HG03442 (cell line): ENCODE data around the gene HHEX.
"Not testable (repeated sequence)": the region's sequence is repeated elsewhere in the genome, so short reads cannot be mapped to it uniquely, and the experiment has no call there.

Experiments
- ATAC-seq: cut with Tn5 transposase; IDR thresholded peaks from one replicate; pipeline ENCODE4 v1.9.1; 2021; ENCODE audit warnings: mild to moderate bottlenecking, moderate library complexity; ENCODE audit not compliant: unreplicated experiment

HHEX gene

DNA sequence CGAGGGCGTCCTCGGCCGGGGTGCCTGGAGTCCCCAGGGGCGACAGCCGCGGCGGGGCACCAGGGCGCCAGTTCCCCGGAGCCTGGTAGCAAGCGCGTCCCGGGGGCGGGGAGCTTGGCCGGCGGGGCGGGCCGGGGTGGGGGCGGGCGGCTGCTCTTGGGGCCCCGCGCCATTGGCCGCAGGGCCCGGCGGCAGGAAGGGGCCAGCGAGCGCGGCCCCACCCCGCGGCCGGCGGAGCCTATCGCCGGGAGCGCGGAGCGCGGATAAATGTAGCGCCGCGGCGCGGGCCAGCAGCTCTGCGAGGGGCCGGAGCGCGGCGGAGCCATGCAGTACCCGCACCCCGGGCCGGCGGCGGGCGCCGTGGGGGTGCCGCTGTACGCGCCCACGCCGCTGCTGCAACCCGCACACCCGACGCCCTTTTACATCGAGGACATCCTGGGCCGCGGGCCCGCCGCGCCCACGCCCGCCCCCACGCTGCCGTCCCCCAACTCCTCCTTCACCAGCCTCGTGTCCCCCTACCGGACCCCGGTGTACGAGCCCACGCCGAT is at the start of gene HHEX:
HHEX (plus strand) TSS at position 293 of the 548 bp plus-strand sequence; CDS start at position 325, 32 bp downstream.
- peak; percentile 46 for ATAC-seq

DNA sequence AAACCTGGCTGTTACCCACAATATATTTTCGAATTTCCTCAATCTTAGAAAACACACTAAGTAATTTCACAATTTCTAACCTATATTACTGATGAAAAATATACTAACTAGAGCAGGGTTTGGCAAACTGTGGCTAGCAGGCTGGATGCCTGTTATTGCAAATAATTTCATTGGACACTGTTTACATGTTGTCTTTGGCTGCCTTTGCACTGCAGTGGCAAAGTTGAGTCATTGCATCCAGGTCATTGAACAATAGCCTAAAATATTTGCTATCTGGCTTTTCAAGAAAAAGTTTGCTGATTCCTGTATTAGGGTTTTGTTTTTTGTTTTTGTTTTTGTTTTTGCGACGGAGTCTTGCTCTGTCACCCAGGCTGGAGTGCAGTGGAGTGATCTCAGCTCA is 49.6 kb upstream of the HHEX start:
- ATAC-seq = no peak

DNA sequence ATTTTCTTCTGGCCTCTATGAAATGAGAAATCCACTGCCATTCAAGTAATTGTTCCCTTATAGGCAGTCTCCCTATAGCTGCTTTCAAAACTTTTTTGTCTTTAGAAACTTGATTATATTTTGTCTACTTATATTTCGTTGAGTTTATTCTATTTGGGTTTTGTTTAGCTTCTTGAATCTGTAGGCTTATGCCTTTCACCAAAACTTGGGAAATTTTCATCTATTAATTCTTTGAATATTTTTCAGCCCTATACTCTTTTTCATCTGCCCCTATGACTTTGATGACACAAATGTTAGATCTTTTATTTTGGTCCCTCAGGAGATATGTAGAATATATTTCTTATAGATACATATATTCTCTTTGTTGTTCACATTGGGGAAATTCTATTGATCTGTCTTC is 48.3 kb upstream of the HHEX start:
- ATAC-seq = no peak

DNA sequence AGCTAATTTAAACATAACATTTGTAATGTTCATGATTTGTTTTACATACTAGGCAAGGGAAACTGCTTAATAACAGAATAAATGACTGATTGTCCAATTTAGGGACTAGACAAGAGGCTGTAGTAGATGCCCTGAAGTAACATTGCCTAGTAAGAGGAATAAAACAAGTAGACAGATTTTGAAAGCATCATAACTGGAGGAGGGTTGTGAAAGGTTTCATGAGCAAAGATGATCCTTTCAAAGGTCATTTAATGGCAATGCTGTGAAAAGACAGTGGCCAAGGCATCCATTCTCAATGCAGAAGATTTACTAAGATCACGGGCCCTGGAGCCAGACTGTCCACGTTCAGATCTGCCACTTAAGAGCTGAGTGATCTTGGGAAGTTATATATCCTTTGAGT is 44.8 kb upstream of the HHEX start:
- ATAC-seq = no peak

DNA sequence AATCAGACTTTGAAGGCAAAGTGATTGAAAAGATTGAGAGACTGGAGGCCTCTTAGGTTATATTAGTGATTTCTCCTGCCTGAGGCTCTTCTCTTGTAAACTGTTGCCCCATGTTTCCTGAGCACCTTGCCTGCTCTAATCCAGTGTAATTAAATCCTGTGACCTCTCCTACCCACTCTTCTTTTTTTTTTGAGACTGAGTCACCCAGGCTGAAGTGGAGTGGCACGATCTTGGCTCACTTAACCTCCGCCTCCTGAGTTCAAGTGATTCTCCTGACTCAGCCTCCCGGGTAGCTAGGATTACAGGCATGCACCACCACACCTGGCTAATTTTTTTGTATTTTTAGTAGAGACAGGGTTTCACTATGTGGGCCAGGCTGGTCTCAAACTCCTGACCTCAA is 38.9 kb upstream of the HHEX start:
- ATAC-seq = not testable (repeated sequence)

DNA sequence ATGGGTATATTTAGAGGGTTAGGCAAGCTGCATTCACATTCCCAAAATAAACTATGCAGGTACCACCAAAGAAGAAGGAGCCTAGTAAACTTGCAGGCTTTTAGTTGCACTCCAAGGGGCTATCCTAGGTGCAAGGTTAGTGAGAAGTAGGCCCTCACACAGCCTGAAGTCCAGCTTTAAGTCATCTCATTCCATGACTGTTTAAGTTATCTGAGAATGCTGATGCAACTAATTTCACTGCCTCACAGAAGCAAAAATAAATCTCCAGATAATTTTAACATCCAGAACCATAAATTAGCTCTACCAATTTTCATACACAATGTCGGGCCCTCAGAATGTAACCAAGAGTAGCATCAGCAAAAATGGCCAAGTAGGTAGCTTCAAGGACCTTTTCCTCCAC is 34.3 kb upstream of the HHEX start:
- no peak for ATAC-seq

DNA sequence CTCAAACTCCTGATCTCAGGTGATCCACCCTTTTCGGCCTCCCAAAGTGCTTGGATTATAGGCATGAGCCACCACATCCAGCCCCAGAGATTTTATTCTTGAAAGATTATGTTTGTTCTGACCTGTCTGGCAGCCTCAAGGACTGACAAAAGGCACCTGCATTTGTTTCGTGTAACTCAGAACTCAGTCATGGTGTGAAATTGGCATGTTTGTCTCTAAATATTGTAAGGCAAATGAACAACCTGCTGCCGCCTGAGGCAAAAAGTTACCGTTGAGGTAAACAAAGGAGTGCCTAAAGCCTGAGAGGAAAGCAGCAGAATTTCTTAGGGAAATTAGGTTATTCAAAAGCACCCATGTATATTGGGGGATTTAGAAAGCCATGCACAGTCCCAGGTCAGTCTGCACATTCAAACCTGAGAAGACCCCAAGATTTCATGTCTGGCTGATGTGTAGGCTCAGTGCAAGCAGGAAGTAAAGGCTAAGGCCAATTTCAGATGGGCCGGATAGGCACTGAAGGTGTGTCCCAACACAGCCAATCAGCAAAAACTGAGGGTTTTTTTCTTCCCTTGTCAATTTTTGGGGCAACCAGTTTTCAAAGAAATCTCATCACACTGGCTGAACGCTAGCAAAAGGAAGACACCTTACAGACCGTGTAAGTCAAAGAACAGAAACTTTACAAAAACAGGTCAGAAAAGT is 33.3 kb upstream of the HHEX start:
- no peak for ATAC-seq

DNA sequence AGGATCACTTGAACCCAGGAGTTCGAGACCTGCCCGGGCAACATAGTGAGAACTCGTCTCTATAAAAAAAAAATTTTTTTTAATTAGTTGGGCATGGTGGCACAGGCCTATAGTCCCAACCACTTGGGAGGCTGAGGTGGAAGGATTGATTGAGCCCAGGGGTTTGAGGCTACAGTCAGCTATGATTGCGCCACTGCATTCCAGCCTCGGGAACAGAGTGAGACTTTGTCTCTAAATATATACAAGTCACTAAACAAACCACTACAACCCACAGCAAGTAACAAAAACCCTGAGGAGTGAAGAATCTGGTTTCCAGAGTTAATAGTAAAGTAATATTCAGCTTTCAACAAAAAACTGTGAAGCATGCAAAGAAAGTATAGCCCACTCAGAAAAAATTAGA is 32.7 kb upstream of the HHEX start:
- no peak for ATAC-seq

DNA sequence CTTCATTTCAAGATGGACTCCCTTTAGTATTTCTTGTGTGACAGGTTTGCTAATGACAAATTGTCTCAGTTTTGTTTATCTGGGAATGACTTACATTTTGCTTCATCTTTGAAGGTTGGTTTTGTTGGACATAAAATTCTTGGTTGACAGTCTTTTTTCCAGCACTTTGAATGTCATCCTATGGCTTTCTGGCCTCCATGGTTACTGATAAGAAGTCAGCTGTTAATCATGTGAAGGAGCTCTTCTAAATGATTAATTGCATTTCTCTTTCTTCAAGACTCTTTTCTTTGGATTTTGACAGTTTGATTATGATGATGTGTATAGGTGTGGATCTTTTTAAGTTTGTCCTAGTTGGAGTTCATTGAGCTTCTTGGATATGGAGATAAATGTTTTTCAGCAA is 26.9 kb upstream of the HHEX start:
- ATAC-seq = no peak

DNA sequence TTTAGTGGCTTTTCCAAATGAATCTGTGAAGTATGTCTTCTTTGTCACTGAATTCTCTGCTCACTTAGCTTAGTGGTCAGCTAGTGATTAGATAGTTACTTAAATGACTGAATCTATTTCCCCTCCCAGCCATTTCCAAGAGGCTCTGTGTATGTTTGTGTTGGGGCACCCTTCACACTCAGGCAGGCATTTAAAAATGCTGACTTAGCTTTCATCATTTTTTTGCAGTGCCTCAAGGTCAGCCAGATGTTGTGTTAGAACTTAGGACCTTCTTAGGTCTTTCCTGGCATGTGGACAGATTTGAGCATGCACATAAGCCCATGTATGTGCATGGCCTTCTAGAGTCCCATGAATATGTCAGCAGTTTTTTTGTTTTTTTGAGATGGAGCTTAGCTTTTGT is 25.4 kb upstream of the HHEX start:
- no peak for ATAC-seq

DNA sequence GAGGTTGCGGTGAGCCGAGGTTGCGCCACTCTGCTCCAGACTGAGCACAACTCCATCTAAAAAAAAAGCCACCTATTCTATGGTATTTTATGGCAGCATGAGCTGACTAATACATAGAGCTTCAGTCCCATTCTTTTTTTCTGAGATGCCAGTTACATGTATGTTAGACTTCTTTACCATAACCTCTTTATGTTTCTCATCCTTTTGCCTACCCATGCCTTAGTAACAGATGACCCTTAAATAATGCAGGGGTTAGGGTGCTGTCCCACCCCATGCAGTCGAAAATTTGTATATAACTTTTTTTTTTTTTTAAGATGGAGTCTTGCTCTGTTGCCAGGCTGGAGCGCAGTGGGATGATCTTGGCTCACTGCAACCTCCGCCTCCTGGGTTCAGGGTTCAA is 22.7 kb upstream of the HHEX start:
- ATAC-seq = no peak

DNA sequence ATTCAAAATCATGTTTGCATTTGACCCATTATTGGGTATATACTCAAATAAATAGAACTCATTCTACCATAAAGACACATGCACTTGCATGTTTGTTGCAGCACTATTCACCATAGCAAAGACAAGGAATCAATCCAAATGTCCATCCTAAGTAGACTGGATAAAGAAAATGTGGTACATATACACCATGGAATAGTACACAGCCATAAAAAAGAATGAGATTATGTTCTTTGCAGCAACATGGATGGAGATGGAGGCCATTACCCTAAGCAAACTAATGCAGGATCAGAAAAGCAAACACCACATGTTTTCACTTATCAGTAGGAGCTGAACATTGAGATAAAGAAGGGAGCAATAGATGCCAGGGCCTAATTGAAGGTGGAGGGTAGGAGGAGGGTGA is 12.0 kb upstream of the HHEX start:
- ATAC-seq = no peak

DNA sequence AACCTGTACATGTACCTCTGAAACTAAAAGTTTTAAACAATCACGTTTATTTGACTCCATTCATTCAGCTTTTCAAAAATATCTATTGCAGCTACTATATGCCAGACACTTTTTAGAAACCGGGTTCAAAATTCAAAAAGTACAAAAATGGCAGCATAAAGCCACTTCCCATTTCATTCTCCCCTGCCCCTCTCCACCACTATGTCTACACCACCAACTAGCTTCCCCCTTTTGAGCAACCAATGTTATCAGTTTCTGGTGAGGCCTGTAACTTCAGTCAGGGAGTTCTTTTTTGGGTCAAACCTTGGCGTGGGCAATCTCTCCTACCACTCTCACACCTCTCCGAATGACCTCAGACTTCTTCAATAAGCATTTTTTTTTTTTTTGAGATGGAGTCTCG is 11.5 kb upstream of the HHEX start:
- no peak for ATAC-seq

DNA sequence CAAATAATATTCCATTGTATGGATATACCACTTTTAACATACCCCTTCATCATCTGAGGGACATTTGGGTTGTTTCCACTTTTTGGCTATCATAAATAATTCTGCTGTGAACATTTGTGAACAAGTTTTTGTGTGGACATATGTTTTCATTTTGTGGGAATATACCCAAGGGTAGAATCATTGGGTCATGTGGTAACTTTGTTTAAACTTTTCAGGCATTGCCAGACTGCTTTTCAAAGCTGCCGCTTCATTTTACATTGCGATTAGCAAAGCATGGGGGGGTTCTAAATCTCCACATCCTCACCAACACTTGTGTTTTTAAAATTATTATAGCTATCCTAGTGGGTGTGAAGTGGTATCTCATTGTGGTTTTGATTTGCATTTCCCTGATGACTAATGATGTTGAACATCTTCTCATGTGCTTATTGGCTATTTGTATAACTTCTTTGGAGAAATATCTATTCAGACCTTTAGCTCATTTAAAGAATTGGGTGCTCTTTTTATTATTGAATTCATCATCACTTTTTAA is 8.4 kb upstream of the HHEX start:
- no peak for ATAC-seq

DNA sequence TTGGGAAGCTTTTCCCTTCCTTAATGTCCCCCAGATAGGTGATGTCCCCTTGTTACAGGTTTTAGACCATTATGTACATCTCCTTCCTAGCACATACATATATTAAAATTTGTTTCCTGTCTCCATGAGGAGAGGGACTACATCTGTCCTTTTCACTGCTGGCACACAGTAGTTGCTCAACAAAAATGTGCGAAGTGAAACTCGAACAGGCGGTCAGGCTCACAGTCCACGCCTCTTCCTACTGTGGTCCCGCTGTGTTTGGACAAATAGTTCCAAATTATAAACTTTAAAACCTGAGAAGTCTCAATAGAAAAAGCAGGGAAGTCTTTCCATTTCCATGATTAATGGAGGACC is 1.2 kb upstream of the HHEX start:
- ATAC-seq = no peak

DNA sequence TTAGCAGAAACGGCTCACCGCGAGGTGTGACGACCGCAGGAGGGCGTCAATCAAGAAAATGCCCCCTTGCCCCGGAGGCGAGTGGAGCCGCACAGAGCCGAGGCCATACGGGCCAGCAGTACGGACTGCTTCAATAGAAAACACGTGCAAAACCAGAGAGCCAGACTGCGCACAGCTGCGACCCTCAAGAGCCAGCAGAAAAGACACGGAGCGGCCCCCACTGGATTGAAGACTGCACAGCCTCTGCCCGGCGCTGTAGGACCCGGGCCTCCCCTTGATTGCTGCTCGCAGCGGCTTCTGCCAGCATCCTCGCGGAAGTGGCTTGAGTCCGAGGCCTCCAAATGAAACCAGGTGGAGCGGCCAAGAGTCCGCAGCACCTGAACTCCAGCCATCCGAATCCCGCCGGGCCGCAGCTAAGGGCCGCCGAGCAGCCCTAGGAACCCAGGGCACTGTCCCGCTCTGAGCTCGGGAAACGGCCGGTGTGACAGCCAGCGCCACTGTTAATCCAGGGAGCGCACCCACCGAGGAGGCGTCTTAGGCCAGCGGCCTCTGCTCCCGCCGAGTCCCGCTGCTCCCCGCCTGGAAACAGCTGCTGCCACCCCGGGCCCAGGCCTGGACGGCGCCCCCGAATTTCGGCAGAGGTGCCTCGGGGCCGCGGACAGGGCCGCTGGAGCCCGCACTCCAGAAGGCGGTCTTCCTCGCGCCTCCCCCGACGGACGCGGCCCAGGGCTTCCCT is 660 bp upstream of the HHEX start:
- ATAC-seq = peak; percentile 15

DNA sequence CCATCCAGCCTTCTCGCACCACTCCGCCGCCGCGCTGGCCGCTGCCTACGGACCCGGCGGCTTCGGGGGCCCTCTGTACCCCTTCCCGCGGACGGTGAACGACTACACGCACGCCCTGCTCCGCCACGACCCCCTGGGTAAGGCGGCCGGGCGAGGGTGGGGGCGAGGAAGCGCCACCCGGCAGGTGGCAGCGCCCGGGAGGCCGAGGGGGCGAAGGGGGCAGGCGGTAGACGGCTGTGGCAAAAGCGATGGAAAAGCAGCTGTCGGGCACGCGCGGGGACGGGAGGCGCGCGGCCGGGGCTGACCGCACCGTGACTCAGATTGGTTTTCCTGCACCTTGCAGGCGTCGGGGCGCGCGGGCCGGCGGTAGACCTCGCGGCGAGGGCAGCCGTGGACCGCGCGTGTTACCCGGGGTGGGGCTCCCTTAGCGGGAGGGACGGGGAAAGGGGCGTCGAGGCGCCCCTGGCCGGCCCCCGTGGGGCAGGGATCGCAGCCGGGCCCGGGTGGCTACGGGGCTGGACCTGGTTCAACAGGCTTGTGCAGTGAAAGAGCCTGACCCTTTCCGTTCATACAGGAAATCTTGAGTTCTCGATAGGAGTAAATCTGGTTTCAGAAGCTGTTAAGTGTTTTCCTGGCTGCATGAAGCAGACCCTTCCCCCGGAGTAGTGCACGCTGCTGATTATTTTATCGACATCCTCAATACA is 608 bp downstream of the HHEX start:
- ATAC-seq = peak; percentile 38

DNA sequence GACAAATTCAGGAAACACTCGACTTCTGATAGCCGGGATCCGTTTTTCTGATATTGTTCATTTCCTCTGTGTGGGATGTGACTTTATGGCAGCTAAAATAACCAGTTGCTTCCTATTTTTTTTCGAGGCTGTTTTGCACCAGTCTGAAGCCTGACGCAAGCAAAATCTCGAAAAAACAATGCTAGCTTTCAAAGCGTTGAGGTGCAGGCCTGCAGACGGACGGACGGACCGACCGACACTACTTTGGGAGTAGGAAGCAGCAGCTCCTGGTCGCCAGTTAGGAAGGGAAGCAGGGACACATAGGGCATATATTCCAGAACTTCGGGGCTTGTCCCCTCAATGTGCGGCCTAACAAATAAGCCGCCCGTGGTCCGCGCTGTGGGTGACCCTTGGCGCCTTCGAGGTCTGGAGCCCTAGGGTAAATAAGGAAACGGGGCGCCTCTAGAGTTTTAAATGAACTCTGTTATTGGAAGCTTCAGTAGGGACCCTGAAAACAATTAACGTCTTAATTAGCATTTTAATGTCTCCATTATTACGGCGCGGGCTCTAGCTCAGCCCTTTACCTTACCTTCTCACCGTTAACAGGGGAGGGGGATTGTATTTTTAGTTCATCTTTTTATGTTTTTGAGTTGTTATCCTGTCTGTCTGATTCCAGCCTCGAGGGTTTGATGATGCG is 1.3 kb downstream of the HHEX start:
- ATAC-seq = no peak

DNA sequence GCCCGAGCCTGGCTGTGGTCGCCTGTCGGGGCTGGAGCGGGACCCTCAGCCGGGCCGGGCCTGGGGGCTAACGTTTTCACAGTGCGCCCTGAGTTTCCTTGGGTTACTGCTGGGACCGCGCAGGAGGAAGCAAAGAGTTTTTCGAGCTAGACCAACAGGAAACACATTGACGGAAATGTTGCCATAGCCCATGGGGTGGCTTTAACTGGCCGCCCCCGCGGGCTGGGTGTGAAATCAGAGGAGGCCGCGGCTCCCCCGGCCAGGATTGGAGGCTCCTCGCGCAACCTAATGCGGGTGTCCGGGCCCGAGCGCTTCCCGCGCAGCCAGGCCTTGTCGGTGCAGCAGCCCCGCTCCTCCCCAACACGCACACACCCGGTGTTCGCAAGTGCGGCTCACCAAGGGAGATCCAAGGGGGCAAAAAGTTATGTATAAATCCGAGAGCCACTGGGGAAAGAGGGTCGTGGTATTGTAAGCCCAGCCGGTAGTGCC is 1.9 kb downstream of the HHEX start:
- ATAC-seq = no peak

DNA sequence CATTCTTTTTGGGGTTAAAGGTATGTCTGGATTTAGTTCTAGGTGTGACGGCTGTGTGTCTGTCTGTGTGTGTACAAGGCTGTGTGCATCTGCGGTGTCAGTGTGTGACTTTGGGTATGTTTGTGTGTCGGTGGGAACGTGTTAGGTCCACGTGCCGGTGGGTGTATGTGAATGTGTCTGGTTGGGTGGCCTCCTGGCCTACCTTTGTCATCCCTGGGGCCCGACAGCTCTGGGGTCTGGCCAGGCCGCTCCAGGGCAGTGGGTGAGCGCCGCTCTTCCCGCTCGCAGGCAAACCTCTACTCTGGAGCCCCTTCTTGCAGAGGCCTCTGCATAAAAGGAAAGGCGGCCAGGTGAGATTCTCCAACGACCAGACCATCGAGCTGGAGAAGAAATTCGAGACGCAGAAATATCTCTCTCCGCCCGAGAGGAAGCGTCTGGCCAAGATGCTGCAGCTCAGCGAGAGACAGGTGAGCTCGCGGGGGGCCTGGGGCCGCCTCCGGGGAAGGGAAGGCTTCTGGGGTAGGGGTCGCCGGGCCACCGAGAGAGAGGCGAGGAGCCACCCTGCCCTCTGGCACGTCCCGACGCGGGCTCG is 2.4 kb downstream of the HHEX start:
- ATAC-seq = no peak
